ENCODE results near the gene LYPD6B.

LYPD6B gene

GRCh38 chr2:149167001-149167780, 128.7 kb downstream of the LYPD6B start:
- peak in 1 of 6 experiments; percentile 21 for DNase-seq

GRCh38 chr2:149167941-149168340, 129.4 kb downstream of the LYPD6B start:
- DNase-seq, result no peak

- DNase-seq, result no peak
Measured at GRCh38 chr2:149169656-149170055, 131.2 kb downstream of the LYPD6B start.

GRCh38 chr2:149170156-149170555, 131.7 kb downstream of the LYPD6B start:
- no peak for DNase-seq

- DNase-seq, result no peak
Measured at GRCh38 chr2:149170911-149171310, 132.4 kb downstream of the LYPD6B start.

GRCh38 chr2:149173220-149173619, 134.7 kb downstream of the LYPD6B start:
- DNase-seq, result no peak

- DNase-seq, result no peak
Measured at GRCh38 chr2:149175956-149176355, 137.5 kb downstream of the LYPD6B start.

- DNase-seq, result no peak
Measured at GRCh38 chr2:149178612-149179011, 140.1 kb downstream of the LYPD6B start.

GRCh38 chr2:149180226-149180875, 141.9 kb downstream of the LYPD6B start:
- no peak for DNase-seq

- DNase-seq, result no peak
Measured at GRCh38 chr2:149183187-149183586, 144.7 kb downstream of the LYPD6B start.

- DNase-seq, result no peak
Measured at GRCh38 chr2:149184991-149185390, 146.5 kb downstream of the LYPD6B start.

- no peak for DNase-seq
Measured at GRCh38 chr2:149185942-149186490, 147.5 kb downstream of the LYPD6B start.

GRCh38 chr2:149187057-149187456, 148.6 kb downstream of the LYPD6B start:
- DNase-seq, result no peak

- no peak for DNase-seq
Measured at GRCh38 chr2:149188291-149188690, 149.8 kb downstream of the LYPD6B start.

GRCh38 chr2:149189769-149190168, 151.3 kb downstream of the LYPD6B start:
- DNase-seq, result no peak

GRCh38 chr2:149191915-149192314, 153.4 kb downstream of the LYPD6B start:
- no peak for DNase-seq

- no peak for DNase-seq
Measured at GRCh38 chr2:149192427-149192826, 153.9 kb downstream of the LYPD6B start.

- DNase-seq, result no peak
Measured at GRCh38 chr2:149200109-149200520, 161.6 kb downstream of the LYPD6B start.

GRCh38 chr2:149204686-149205085, 166.2 kb downstream of the LYPD6B start:
- DNase-seq, result no peak

- no peak for DNase-seq
Measured at GRCh38 chr2:149205143-149205542, 166.6 kb downstream of the LYPD6B start.

GRCh38 chr2:149213764-149214493, 175.4 kb downstream of the LYPD6B start:
- no peak for DNase-seq

- no peak for DNase-seq
Measured at GRCh38 chr2:149218497-149218896, 180.0 kb downstream of the LYPD6B start.

- DNase-seq, result no peak
Measured at GRCh38 chr2:149219856-149220255, 181.4 kb downstream of the LYPD6B start.
